Mammary epithelial cell (primary cell): ENCODE data around the gene TSHZ3.

ENCODE experiments used
- EZH2 ChIP-seq: IDR thresholded peaks from 2 replicates; pipeline ENCODE4 v1.6.1; 2012; ENCODE audit warnings: low read length, inconsistent platforms, borderline replicate concordance
- TF ChIP-seq, protein P1 (sequence below), 2 donors: IDR thresholded peaks in 1 of 2; conservative IDR thresholded peaks in 1 of 2; 2 replicates each; pipeline ENCODE4 v1.5.1; 2011 to 2012; ENCODE audit warnings: inconsistent platforms in 2 of 2, low read length in 2 of 2, mild to moderate bottlenecking in 2 of 2, control low read depth in 1 of 2, low read depth in 1 of 2; ENCODE audit not compliant: insufficient read depth in 1 of 2; ENCODE audit errors: extremely low read depth in 1 of 2

- no peak for TF ChIP-seq EZH2
- TF ChIP-seq, protein P1, sequence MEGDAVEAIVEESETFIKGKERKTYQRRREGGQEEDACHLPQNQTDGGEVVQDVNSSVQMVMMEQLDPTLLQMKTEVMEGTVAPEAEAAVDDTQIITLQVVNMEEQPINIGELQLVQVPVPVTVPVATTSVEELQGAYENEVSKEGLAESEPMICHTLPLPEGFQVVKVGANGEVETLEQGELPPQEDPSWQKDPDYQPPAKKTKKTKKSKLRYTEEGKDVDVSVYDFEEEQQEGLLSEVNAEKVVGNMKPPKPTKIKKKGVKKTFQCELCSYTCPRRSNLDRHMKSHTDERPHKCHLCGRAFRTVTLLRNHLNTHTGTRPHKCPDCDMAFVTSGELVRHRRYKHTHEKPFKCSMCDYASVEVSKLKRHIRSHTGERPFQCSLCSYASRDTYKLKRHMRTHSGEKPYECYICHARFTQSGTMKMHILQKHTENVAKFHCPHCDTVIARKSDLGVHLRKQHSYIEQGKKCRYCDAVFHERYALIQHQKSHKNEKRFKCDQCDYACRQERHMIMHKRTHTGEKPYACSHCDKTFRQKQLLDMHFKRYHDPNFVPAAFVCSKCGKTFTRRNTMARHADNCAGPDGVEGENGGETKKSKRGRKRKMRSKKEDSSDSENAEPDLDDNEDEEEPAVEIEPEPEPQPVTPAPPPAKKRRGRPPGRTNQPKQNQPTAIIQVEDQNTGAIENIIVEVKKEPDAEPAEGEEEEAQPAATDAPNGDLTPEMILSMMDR (conservative IDR thresholded peaks at IDR 0.05 in 1 of 2, IDR thresholded peaks at IDR 0.05 in 1 of 2; ENCODE audit: extremely low read depth in 1 of 2, insufficient read depth in 1 of 2, low read depth in 1 of 2, low read length in 2 of 2), result no peak
Observed at GRCh38 chr19:31307071-31307669, 42.1 kb downstream of the TSHZ3 start.
